ENCODE measurements around the gene BAZ1B. TPM values are rescaled to one million over a fixed set of nuclear protein-coding genes. Genes with fewer than 3 reads are reported as not detected.

Gene BAZ1B
- total RNA-seq, 5 donors from 2014 or later (not counting 1 experiment from before 2014, with no cell fraction given) = 57.1 to 64.5 (median 63.0) TPM

DNA sequence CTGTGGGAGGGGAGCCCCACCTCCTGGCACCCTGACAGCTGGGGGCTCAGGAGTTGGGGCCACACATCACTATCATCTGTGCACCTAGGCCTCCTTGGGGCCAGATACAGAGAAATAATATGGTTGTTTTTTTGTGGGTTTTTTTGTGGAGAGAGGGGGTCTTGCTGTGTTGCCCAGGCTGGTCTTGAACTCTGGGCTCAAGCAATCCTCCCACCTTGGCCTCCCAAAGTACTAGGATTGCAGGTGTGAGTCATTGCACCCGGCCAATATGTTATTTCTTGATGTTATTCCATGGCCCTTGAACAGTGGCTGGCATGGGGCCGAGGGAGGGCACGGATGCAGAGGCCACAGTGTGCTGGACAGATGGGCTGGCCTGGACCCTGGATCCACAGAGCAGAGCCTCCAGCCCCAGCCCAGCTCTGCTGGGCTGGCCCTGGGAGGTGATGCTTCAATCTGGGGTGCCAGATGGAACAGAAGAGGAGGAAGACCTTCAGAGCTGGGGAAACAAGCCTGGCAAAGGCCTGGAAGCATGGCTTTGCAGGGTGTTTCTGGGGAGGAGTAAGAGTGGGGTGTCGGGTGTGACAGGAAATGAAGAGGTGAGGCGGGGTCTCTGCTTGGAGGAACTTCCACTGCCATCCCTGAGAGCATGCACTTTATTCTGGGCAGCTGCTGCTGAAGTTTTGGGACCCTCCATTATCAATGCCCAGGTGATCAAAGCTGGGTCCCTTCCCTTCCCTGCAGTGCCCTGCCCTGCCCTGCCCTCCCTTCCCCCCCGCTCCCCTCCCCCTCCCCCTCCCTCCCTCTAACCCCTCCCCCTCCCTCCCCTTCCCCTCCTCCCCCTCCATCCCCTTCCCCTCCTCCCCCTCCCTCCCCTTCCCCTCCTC is 92.2 kb downstream of the BAZ1B start:
- Mint-ChIP-seq H3K9me3 (no peaks in the 10 kb centered on the region), H3K27me3 (peaks cover 0 to 11% of the 10 kb centered on the region in 2 donors), H3K27ac (no peak overlapping the region), H3K4me3 (no peak overlapping the region), H3K4me1 (peaks cover 2 to 7% (median 5%) of the 10 kb centered on the region in 3 donors), H3K36me3 (no peaks in the 10 kb centered on the region)
- POLR2A ChIA-PET = no interaction called here
- no peaks in the 10 kb centered on the region for H3K36me3 ChIP-seq (ENCODE audit: control insufficient read depth in 2 of 2, extremely low read depth in 1 of 2, insufficient read depth in 1 of 2, low read length in 1 of 2)
- DNase-seq (no peak), ATAC-seq (replicated peaks in 1 of 4) (no peak)
- H3K4me1 ChIP-seq (ENCODE audit: control insufficient read depth in 1 of 2, extremely low read depth in 1 of 2, insufficient read depth in 2 of 2, low read length in 2 of 2) = peaks cover 0 to 14% of the 10 kb centered on the region in 2 experiments
- WGBS (ENCODE audit: insufficient coverage) = 60% methylated on average over 3 of the region's 6 CpGs
- no peak overlapping the region for H3K27ac ChIP-seq (ENCODE audit: low read length)
- CTCF ChIA-PET = no interaction called here
- no peak overlapping the region for H3K4me3 ChIP-seq (ENCODE audit: control insufficient read depth in 1 of 2, extremely low read depth in 1 of 2, low read length in 1 of 2)
- H3K27me3 ChIP-seq (replicated peaks in 1 of 2; ENCODE audit: control insufficient read depth in 2 of 2, extremely low read depth in 1 of 2, insufficient read depth in 2 of 2, low read length in 1 of 2) = peaks cover 0 to 43% of the 10 kb centered on the region in 2 experiments
- no peaks in the 10 kb centered on the region for H3K9me3 ChIP-seq

DNA sequence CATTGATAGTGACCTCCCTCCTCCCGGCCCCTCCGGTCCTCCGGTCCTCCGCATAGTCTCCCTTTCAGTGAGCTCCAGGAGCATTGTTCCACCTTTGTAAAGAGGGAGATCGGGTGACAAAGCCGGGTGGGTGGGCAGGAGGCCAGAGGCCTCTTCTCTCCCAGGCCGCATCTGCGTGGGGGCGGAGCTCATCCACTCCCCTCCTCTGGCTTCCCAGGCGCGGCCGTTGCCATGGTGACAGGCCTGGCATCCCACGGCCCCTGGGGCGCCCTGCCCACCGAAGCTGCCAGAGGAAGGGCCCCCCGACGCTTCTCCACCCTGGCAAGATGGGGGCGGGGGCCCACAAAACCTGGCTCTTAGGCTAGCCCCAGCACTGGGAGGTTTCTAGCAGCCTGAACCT is 92.9 kb downstream of the BAZ1B start:
- Mint-ChIP-seq H3K9me3 (no peaks in the 10 kb centered on the region), H3K27me3 (peaks cover 0 to 10% of the 10 kb centered on the region in 2 donors)
- peaks cover 0 to 14% of the 10 kb centered on the region in 2 experiments for H3K4me1 ChIP-seq (ENCODE audit: control insufficient read depth in 1 of 2, extremely low read depth in 1 of 2, insufficient read depth in 2 of 2, low read length in 2 of 2)

DNA sequence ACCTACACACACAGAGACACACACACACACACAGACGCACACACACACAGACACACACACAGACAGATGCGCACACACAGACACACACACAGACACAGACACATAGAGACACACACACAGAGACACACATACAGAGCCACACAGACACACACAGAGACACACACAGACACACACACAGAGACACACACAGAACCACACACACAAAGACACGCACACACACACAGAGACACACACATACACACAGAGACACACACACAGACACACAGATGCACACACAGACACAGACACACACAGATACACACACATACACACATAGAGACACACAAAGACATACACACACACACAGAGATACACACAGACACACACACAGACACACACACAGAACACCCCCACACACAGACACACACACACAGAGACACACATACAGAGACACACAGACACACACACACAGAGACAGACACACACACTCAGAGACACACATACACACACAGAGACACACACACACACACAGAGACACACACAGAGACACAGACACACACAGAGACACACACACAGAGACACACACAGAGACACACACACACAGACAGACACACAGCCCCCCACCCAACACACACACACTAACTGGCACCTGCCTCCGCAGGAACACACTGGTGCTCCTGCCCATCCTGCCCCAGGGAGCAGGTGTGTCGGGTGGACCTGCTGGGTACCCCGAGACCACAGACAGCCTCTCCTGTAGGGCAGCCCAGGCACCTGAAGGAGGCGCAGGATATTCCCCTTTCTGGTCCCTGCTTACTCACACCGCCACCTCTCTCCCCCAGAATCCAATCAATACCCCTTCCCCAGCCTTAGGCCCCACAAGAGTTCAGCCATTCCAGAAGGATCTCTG is 93.9 kb downstream of the BAZ1B start:
- Mint-ChIP-seq H3K4me1 (peaks cover 0 to 5% (median 4%) of the 10 kb centered on the region in 3 donors), H3K27ac (no peak overlapping the region), H3K27me3 (peaks cover 0 to 14% of the 10 kb centered on the region in 2 donors), H3K36me3 (no peaks in the 10 kb centered on the region), H3K9me3 (no peaks in the 10 kb centered on the region), H3K4me3 (no peak overlapping the region)
- Histone ChIP-seq H3K4me1 (ENCODE audit: control insufficient read depth in 1 of 2, extremely low read depth in 1 of 2, insufficient read depth in 2 of 2, low read length in 2 of 2) (peaks cover 0 to 7% of the 10 kb centered on the region in 2 experiments), H3K27me3 (replicated peaks in 1 of 2; ENCODE audit: control insufficient read depth in 2 of 2, extremely low read depth in 1 of 2, insufficient read depth in 2 of 2, low read length in 1 of 2) (peaks cover 0 to 42% of the 10 kb centered on the region in 2 experiments), H3K36me3 (ENCODE audit: control insufficient read depth in 2 of 2, extremely low read depth in 1 of 2, insufficient read depth in 1 of 2, low read length in 1 of 2) (no peaks in the 10 kb centered on the region), H3K9me3 (no peaks in the 10 kb centered on the region), H3K4me3 (ENCODE audit: control insufficient read depth in 1 of 2, extremely low read depth in 1 of 2, low read length in 1 of 2) (no peak overlapping the region), H3K27ac (ENCODE audit: low read length) (no peak overlapping the region)
- POLR2A ChIA-PET = no interaction called here
- ATAC-seq (replicated peaks in 1 of 4) (no peak), DNase-seq (no peak)
- WGBS (ENCODE audit: insufficient coverage) = 91% methylated on average over 8 of the region's 8 CpGs
- CTCF ChIA-PET = no interaction called here

More for the DNA sequence above, 92.9 kb downstream of the BAZ1B start:
- ChIA-PET POLR2A (no interaction called here), CTCF (no interaction called here)
- DNase-seq (no peak), ATAC-seq (replicated peaks in 1 of 4) (no peak)
- Mint-ChIP-seq H3K4me1 (peaks cover 0 to 5% (median 4%) of the 10 kb centered on the region in 3 donors), H3K4me3 (no peak overlapping the region), H3K27ac (no peak overlapping the region), H3K36me3 (no peaks in the 10 kb centered on the region)
- no peaks in the 10 kb centered on the region for H3K36me3 ChIP-seq (ENCODE audit: control insufficient read depth in 2 of 2, extremely low read depth in 1 of 2, insufficient read depth in 1 of 2, low read length in 1 of 2)
- 84% methylated on average over 14 of the region's 18 CpGs for WGBS (ENCODE audit: insufficient coverage)
- no peak overlapping the region for H3K4me3 ChIP-seq (ENCODE audit: control insufficient read depth in 1 of 2, extremely low read depth in 1 of 2, low read length in 1 of 2)
- no peak overlapping the region for H3K27ac ChIP-seq (ENCODE audit: low read length)
- peaks cover 0 to 40% of the 10 kb centered on the region in 2 experiments for H3K27me3 ChIP-seq (replicated peaks in 1 of 2; ENCODE audit: control insufficient read depth in 2 of 2, extremely low read depth in 1 of 2, insufficient read depth in 2 of 2, low read length in 1 of 2)
- H3K9me3 ChIP-seq = no peaks in the 10 kb centered on the region

DNA sequence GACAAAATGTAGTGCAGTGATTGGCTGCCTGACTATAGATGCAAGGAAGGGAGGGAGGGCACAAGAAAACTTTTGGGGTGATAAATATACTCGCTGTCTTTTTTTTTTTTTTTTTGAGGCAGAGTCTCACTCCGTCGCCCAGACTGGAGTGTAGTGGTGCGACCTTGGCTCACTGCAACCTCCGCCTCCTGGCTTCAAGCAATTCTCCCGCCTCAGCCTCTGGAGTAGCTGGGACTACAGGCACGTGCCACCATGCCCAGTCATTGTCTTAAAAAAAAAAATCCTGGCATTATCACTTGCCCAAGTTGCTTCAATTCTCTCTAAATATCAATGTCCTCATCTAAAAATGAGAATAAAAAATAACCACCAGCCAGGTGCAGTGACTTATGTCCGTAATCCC is 96.1 kb downstream of the BAZ1B start:
- ChIA-PET CTCF (no interaction called here), POLR2A (no interaction called here)
- WGBS (ENCODE audit: insufficient coverage) = 89% methylated on average over 7 of the region's 8 CpGs
- H3K4me3 ChIP-seq (ENCODE audit: control insufficient read depth in 1 of 2, extremely low read depth in 1 of 2, low read length in 1 of 2) = no peak overlapping the region
- H3K4me1 ChIP-seq (ENCODE audit: control insufficient read depth in 1 of 2, extremely low read depth in 1 of 2, insufficient read depth in 2 of 2, low read length in 2 of 2) = no peaks in the 10 kb centered on the region
- Mint-ChIP-seq H3K27ac (no peak overlapping the region), H3K36me3 (no peaks in the 10 kb centered on the region), H3K27me3 (peaks cover 0 to 10% of the 10 kb centered on the region in 2 donors), H3K4me1 (peaks cover 0 to 5% (median 0%) of the 10 kb centered on the region in 3 donors), H3K9me3 (no peaks in the 10 kb centered on the region), H3K4me3 (no peak overlapping the region)
- peaks cover 0 to 35% of the 10 kb centered on the region in 2 experiments for H3K27me3 ChIP-seq (replicated peaks in 1 of 2; ENCODE audit: control insufficient read depth in 2 of 2, extremely low read depth in 1 of 2, insufficient read depth in 2 of 2, low read length in 1 of 2)
- H3K36me3 ChIP-seq (ENCODE audit: control insufficient read depth in 2 of 2, extremely low read depth in 1 of 2, insufficient read depth in 1 of 2, low read length in 1 of 2) = no peaks in the 10 kb centered on the region
- ATAC-seq (replicated peaks in 1 of 4) = no peak
- DNase-seq = no peak
- no peaks in the 10 kb centered on the region for H3K9me3 ChIP-seq
- no peak overlapping the region for H3K27ac ChIP-seq (ENCODE audit: low read length)

DNA sequence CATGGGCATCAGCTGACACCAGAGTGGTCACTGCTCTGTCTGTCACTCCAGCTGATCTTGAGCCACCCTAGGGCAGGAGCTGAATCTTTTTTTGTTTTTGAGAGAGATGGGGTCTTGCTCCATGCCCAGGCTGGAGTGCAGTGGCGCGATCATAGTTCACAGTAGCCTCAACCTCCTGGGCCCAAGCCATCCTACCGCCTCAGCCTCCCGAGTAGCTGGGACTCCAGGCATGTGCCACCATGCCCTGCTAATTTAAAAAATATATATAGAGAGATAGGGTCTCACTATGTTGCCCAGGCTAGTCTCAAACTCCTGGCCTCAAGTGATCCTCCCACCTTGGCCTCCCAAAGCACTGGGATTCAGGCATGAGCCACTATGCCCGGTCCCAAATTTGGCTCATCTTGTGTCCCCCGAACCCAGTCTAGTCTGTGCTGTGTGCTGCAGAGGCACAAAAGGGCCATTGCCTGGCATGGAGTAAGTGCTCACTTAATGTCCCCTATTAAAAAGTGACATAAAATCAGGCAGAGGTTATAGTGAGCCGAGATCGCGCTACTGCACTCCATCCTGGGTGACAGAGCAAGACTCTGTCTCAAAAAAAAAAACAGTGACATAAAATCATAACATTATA is 96.6 kb downstream of the BAZ1B start:
- ChIA-PET CTCF (no interaction called here), POLR2A (no interaction called here)
- H3K4me3 Mint-ChIP-seq = no peak overlapping the region
- no peaks in the 10 kb centered on the region for H3K36me3 Mint-ChIP-seq
- 100% methylated on average over 1 of the region's 9 CpGs for WGBS (ENCODE audit: insufficient coverage)
- ATAC-seq (replicated peaks in 1 of 4) (no peak), DNase-seq (no peak)
- peaks cover 0 to 35% of the 10 kb centered on the region in 2 experiments for H3K27me3 ChIP-seq (replicated peaks in 1 of 2; ENCODE audit: control insufficient read depth in 2 of 2, extremely low read depth in 1 of 2, insufficient read depth in 2 of 2, low read length in 1 of 2)
- H3K27ac Mint-ChIP-seq = no peak overlapping the region
- H3K9me3 ChIP-seq = no peaks in the 10 kb centered on the region
- H3K27me3 Mint-ChIP-seq = peaks cover 0 to 10% of the 10 kb centered on the region in 2 donors
- H3K4me1 Mint-ChIP-seq = peaks cover 0 to 5% (median 0%) of the 10 kb centered on the region in 3 donors
- no peak overlapping the region for H3K4me3 ChIP-seq (ENCODE audit: control insufficient read depth in 1 of 2, extremely low read depth in 1 of 2, low read length in 1 of 2)
- no peaks in the 10 kb centered on the region for H3K4me1 ChIP-seq (ENCODE audit: control insufficient read depth in 1 of 2, extremely low read depth in 1 of 2, insufficient read depth in 2 of 2, low read length in 2 of 2)
- H3K9me3 Mint-ChIP-seq = no peaks in the 10 kb centered on the region
- no peaks in the 10 kb centered on the region for H3K36me3 ChIP-seq (ENCODE audit: control insufficient read depth in 2 of 2, extremely low read depth in 1 of 2, insufficient read depth in 1 of 2, low read length in 1 of 2)
- H3K27ac ChIP-seq (ENCODE audit: low read length) = no peak overlapping the region

DNA sequence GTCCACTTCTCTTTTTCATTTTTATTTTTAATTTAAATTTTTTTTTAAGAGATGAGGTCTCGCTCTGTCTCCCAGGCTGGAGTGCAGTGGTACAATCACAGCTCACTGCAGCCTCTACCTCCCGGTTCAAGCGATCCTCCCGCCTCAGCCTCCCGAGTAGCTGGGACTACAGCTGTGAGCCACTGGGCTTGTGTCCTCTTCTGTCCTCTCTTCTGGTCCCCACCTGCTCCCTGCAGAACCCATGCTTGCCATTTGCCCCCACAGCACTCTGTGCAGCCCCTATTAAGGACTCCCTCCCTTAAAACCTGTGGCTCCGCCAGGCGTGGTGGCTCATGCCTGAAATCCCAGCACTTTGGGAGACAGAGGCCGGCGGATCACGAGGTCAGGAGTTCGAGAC is 97.6 kb downstream of the BAZ1B start:
- ATAC-seq (replicated peaks in 1 of 4) (no peak), DNase-seq (no peak)
- H3K27ac ChIP-seq (ENCODE audit: low read length) = no peak overlapping the region
- no peak overlapping the region for H3K27ac Mint-ChIP-seq
- H3K9me3 Mint-ChIP-seq = no peaks in the 10 kb centered on the region
- CTCF ChIA-PET = no interaction called here
- no peaks in the 10 kb centered on the region for H3K36me3 ChIP-seq (ENCODE audit: control insufficient read depth in 2 of 2, extremely low read depth in 1 of 2, insufficient read depth in 1 of 2, low read length in 1 of 2)
- peaks cover 0 to 6% (median 4%) of the 10 kb centered on the region in 3 donors for H3K4me1 Mint-ChIP-seq
- H3K27me3 Mint-ChIP-seq = peaks cover 0 to 10% of the 10 kb centered on the region in 2 donors
- no peaks in the 10 kb centered on the region for H3K9me3 ChIP-seq
- WGBS (ENCODE audit: insufficient coverage) = 93% methylated on average over 11 of the region's 11 CpGs
- no peak overlapping the region for H3K4me3 ChIP-seq (ENCODE audit: control insufficient read depth in 1 of 2, extremely low read depth in 1 of 2, low read length in 1 of 2)
- peaks cover 0 to 31% of the 10 kb centered on the region in 2 experiments for H3K27me3 ChIP-seq (replicated peaks in 1 of 2; ENCODE audit: control insufficient read depth in 2 of 2, extremely low read depth in 1 of 2, insufficient read depth in 2 of 2, low read length in 1 of 2)
- H3K4me1 ChIP-seq (ENCODE audit: control insufficient read depth in 1 of 2, extremely low read depth in 1 of 2, insufficient read depth in 2 of 2, low read length in 2 of 2) = no peaks in the 10 kb centered on the region
- no peak overlapping the region for H3K4me3 Mint-ChIP-seq
- POLR2A ChIA-PET = no interaction called here
- no peaks in the 10 kb centered on the region for H3K36me3 Mint-ChIP-seq

Measured in T-cell (primary cell).